Activated CD4-positive, alpha-beta T cell treated with anti-CD3 and anti-CD28 coated beads for 36 hours (primary cell): Measurements from ENCODE around the gene PRRG2. TPM values are rescaled to one million over a fixed set of nuclear protein-coding genes. Genes with fewer than 3 reads are reported as not detected.

ENCODE experiments used
- ATAC-seq: fragments of 200-7000 bp; cut with Tn5 transposase; one replicate; pipeline ENCODE4 v1.10.0; 2021; ENCODE audit warnings: mild to moderate bottlenecking, moderate library complexity
- CTCF ChIA-PET: fragments of 350-600 bp; sonication (Branson Sonifier 250); formaldehyde crosslinking; loops from one replicate; lab custom pipeline; 2021; ENCODE audit warnings: antibody characterized with exemption; lab: Charles Lee
- POLR2A ChIA-PET: fragments of 350-600 bp; sonication (Branson Sonifier 250); formaldehyde crosslinking; loops from one replicate; lab custom pipeline; 2021; ENCODE audit warnings: antibody characterized with exemption, inconsistent platforms; lab: Charles Lee
- DNase-seq: peaks from one replicate; pipeline ENCODE4 v3.0.0-alpha.2; 2020
- H3K27ac Mint-ChIP-seq: one replicate; pipeline ENCODE4 v1.8.0; 2021; ENCODE audit warnings: mixed read lengths
- H3K27me3 Mint-ChIP-seq: one replicate; pipeline ENCODE4 v1.8.0; 2021; ENCODE audit warnings: mixed read lengths
- H3K36me3 Mint-ChIP-seq: one replicate; pipeline ENCODE4 v1.8.0; 2021; ENCODE audit warnings: low read depth, mixed read lengths
- H3K4me1 Mint-ChIP-seq: one replicate; pipeline ENCODE4 v1.8.0; 2021; ENCODE audit warnings: mixed read lengths
- H3K4me3 Mint-ChIP-seq: one replicate; pipeline ENCODE4 v1.8.0; 2021; ENCODE audit warnings: mild to moderate bottlenecking, moderate library complexity, mixed read lengths
- H3K9me3 Mint-ChIP-seq: one replicate; pipeline ENCODE4 v1.8.0; 2021; ENCODE audit warnings: low read depth, mixed read lengths
- intact Hi-C, 2 experiments: fragments of 100-400 bp; cut with DNase I in 1 of 2; cut with micrococcal nuclease in 1 of 2; formaldehyde crosslinking; loops; one replicate each; pipeline versions ENCODE4 v1.14.2 to v1.15.1; 2022 to 2024; cut with DNase I, micrococcal nuclease
- total RNA-seq, 2 experiments: library from RNA; stranded (reverse); gene quantifications; one replicate each; pipeline ENCODE4 v1.2.3, GENCODE V29; 2021

The PRRG2 gene
- total RNA-seq, 2 experiments from 2014 or later = 0.81 to 1.6 TPM

- ChIA-PET CTCF (interaction anchor here (0.6 to 12.0 kb wide), 2 partner anchors 6 to 13 kb away, joined by 4 to 161 read pairs; no protein-coding TSS in a partner anchor), POLR2A (interaction anchor here (1.5 kb wide), 1 partner anchor 120 kb away, joined by 3 read pairs; no protein-coding TSS in a partner anchor)
- Mint-ChIP-seq H3K9me3 (no peaks in the 10 kb centered on the region), H3K4me1 (peaks cover 85% of the 10 kb centered on the region), H3K27ac (peak overlapping the region; percentile 58), H3K4me3 (peak overlapping the region; percentile 35), H3K27me3 (no peaks in the 10 kb centered on the region), H3K36me3 (peaks cover 64% of the 10 kb centered on the region)
- ATAC-seq (no peak), DNase-seq (peak; percentile 59)
- intact Hi-C loops = loop anchor here in 1 of 2 experiments (1.0 kb wide), 1 partner anchor 34 kb away; no protein-coding TSS in a partner anchor
Observed at GRCh38 chr19:49556412-49557398, 24.4 kb upstream of the PRRG2 start.

GRCh38 chr19:49557641-49558325 is 23.3 kb upstream of the PRRG2 start:
- ChIA-PET POLR2A (no interaction called here), CTCF (interaction anchor here (0.6 to 12.0 kb wide), 7 partner anchors 8 to 107 kb away, joined by 3 to 161 read pairs (median 4); no protein-coding TSS in a partner anchor)
- H3K27me3 Mint-ChIP-seq = no peaks in the 10 kb centered on the region
- peaks cover 61% of the 10 kb centered on the region for H3K36me3 Mint-ChIP-seq
- H3K9me3 Mint-ChIP-seq = no peaks in the 10 kb centered on the region
- H3K27ac Mint-ChIP-seq = peak overlapping the region; percentile 94
- ATAC-seq (no peak), DNase-seq (peak; percentile 37)
- H3K4me3 Mint-ChIP-seq = peak overlapping the region; percentile 31
- intact Hi-C loops = no loop called here
- peaks cover 89% of the 10 kb centered on the region for H3K4me1 Mint-ChIP-seq

- H3K4me1 Mint-ChIP-seq = peaks cover 86% of the 10 kb centered on the region
- peaks cover 61% of the 10 kb centered on the region for H3K36me3 Mint-ChIP-seq
- H3K4me3 Mint-ChIP-seq = peak overlapping the region; percentile 74
- intact Hi-C loops = no loop called here
- ChIA-PET POLR2A (interaction anchor here (0.6 to 1.0 kb wide), 4 partner anchors 29 to 441 kb away, joined by 3 to 4 read pairs (median 4); no protein-coding TSS in a partner anchor), CTCF (interaction anchor here (0.6 to 12.0 kb wide), 11 partner anchors 8 to 107 kb away, joined by 3 to 161 read pairs (median 4); partner anchors contain the start of genes BCL2L12 and IRF3)
- no peaks in the 10 kb centered on the region for H3K27me3 Mint-ChIP-seq
- peak; percentile 20 for ATAC-seq
- no peaks in the 10 kb centered on the region for H3K9me3 Mint-ChIP-seq
- peak overlapping the region; percentile 94 for H3K27ac Mint-ChIP-seq
- peak; percentile 68 for DNase-seq
Observed at GRCh38 chr19:49558591-49558990, 22.5 kb upstream of the PRRG2 start.

- H3K36me3 Mint-ChIP-seq = peaks cover 60% of the 10 kb centered on the region
- peak overlapping the region; percentile 94 for H3K27ac Mint-ChIP-seq
- H3K4me3 Mint-ChIP-seq = peak overlapping the region; percentile 74
- no peaks in the 10 kb centered on the region for H3K27me3 Mint-ChIP-seq
- intact Hi-C loops = no loop called here
- no peaks in the 10 kb centered on the region for H3K9me3 Mint-ChIP-seq
- ATAC-seq (no peak), DNase-seq (no peak)
- peaks cover 84% of the 10 kb centered on the region for H3K4me1 Mint-ChIP-seq
- ChIA-PET POLR2A (interaction anchor here (0.6 to 0.7 kb wide), 2 partner anchors 61 to 442 kb away, joined by 3 to 4 read pairs; no protein-coding TSS in a partner anchor), CTCF (interaction anchor here (0.6 to 12.0 kb wide), 7 partner anchors 9 to 1120 kb away, joined by 3 to 161 read pairs (median 10); partner anchors contain the start of genes BCL2L12 and IRF3)
Observed at GRCh38 chr19:49559443-49559842, 21.7 kb upstream of the PRRG2 start.

GRCh38 chr19:49559928-49560327 is 21.2 kb upstream of the PRRG2 start:
- ATAC-seq (no peak), DNase-seq (peak; percentile 55)
- peaks cover 84% of the 10 kb centered on the region for H3K4me1 Mint-ChIP-seq
- H3K9me3 Mint-ChIP-seq = no peaks in the 10 kb centered on the region
- ChIA-PET CTCF (interaction anchor here (1.3 to 12.0 kb wide), 3 partner anchors 10 to 113 kb away, joined by 3 to 161 read pairs (median 30); no protein-coding TSS in a partner anchor), POLR2A (interaction anchor here (0.5 to 0.6 kb wide), 3 partner anchors 13 to 52 kb away, joined by 3 to 4 read pairs (median 3); no protein-coding TSS in a partner anchor)
- intact Hi-C loops = loop anchor here in 1 of 2 experiments (10.0 kb wide), 1 partner anchor 685 kb away; the partner anchor contains the start of gene PPP1R15A
- H3K27me3 Mint-ChIP-seq = no peaks in the 10 kb centered on the region
- H3K36me3 Mint-ChIP-seq = peaks cover 60% of the 10 kb centered on the region
- H3K27ac Mint-ChIP-seq = peak overlapping the region; percentile 94
- peak overlapping the region; percentile 74 for H3K4me3 Mint-ChIP-seq

- intact Hi-C loops = loop anchor here in 1 of 2 experiments (10.0 kb wide), 1 partner anchor 686 kb away; the partner anchor contains the start of gene PPP1R15A
- H3K4me1 Mint-ChIP-seq = peaks cover 84% of the 10 kb centered on the region
- H3K4me3 Mint-ChIP-seq = peak overlapping the region; percentile 74
- ATAC-seq (peak; percentile 3), DNase-seq (peak; percentile 57)
- ChIA-PET CTCF (interaction anchor here (0.5 to 12.0 kb wide), 5 partner anchors 10 to 112 kb away, joined by 3 to 161 read pairs (median 3); no protein-coding TSS in a partner anchor), POLR2A (interaction anchor here (0.5 to 0.6 kb wide), 3 partner anchors 14 to 52 kb away, joined by 3 to 4 read pairs (median 3); no protein-coding TSS in a partner anchor)
- H3K36me3 Mint-ChIP-seq = peaks cover 59% of the 10 kb centered on the region
- peak overlapping the region; percentile 94 for H3K27ac Mint-ChIP-seq
- no peaks in the 10 kb centered on the region for H3K27me3 Mint-ChIP-seq
- no peaks in the 10 kb centered on the region for H3K9me3 Mint-ChIP-seq
Observed at GRCh38 chr19:49560358-49560900, 20.7 kb upstream of the PRRG2 start.

GRCh38 chr19:49564616-49565045 is 16.5 kb upstream of the PRRG2 start:
- ChIA-PET CTCF (interaction anchor here (0.9 to 12.0 kb wide), 7 partner anchors 14 to 152 kb away, joined by 3 to 161 read pairs (median 4); partner anchors contain the start of gene SCAF1), POLR2A (interaction anchor here (0.6 to 1.5 kb wide), 5 partner anchors 10 to 37 kb away, joined by 3 to 7 read pairs (median 4); partner anchors contain the start of gene RCN3)
- no peaks in the 10 kb centered on the region for H3K27me3 Mint-ChIP-seq
- H3K27ac Mint-ChIP-seq = peak overlapping the region; percentile 95
- peak; percentile 83 for ATAC-seq
- H3K36me3 Mint-ChIP-seq = peaks cover 34% of the 10 kb centered on the region
- H3K4me3 Mint-ChIP-seq = peak overlapping the region; percentile 24
- intact Hi-C loops = loop anchor here (1.0 to 10.0 kb wide), 3 partner anchors 10 to 690 kb away; partner anchors contain the start of genes PPP1R15A (in 1 of the 2) and PRR12 (in 1 of the 2)
- DNase-seq = peak; percentile 80
- H3K4me1 Mint-ChIP-seq = peaks cover 83% of the 10 kb centered on the region
- no peaks in the 10 kb centered on the region for H3K9me3 Mint-ChIP-seq

GRCh38 chr19:49565261-49565660 is 15.9 kb upstream of the PRRG2 start:
- intact Hi-C loops = loop anchor here (2.0 to 10.0 kb wide), 2 partner anchors 26 to 690 kb away; partner anchors contain the start of genes PPP1R15A (in 1 of the 2) and PRR12 (in 1 of the 2)
- CTCF ChIA-PET = interaction anchor here (0.7 to 12.0 kb wide), 5 partner anchors 15 to 92 kb away, joined by 3 to 161 read pairs (median 4); no protein-coding TSS in a partner anchor
- H3K4me1 Mint-ChIP-seq = peaks cover 83% of the 10 kb centered on the region
- peak overlapping the region; percentile 24 for H3K4me3 Mint-ChIP-seq
- ATAC-seq (no peak), DNase-seq (peak; percentile 18)
- no peaks in the 10 kb centered on the region for H3K27me3 Mint-ChIP-seq
- peaks cover 29% of the 10 kb centered on the region for H3K36me3 Mint-ChIP-seq
- POLR2A ChIA-PET = interaction anchor here (0.6 to 1.5 kb wide), 5 partner anchors 11 to 37 kb away, joined by 3 to 7 read pairs (median 4); partner anchors contain the start of gene RCN3
- H3K9me3 Mint-ChIP-seq = no peaks in the 10 kb centered on the region
- peak overlapping the region; percentile 95 for H3K27ac Mint-ChIP-seq

GRCh38 chr19:49566302-49566701 is 14.8 kb upstream of the PRRG2 start:
- Mint-ChIP-seq H3K4me1 (peaks cover 80% of the 10 kb centered on the region), H3K27ac (peak overlapping the region; percentile 42), H3K9me3 (no peaks in the 10 kb centered on the region), H3K27me3 (no peaks in the 10 kb centered on the region), H3K36me3 (peaks cover 23% of the 10 kb centered on the region), H3K4me3 (no peak overlapping the region)
- DNase-seq (no peak), ATAC-seq (no peak)
- POLR2A ChIA-PET = interaction anchor here (0.6 kb wide), 2 partner anchors 97 to 281 kb away, joined by 4 read pairs; no protein-coding TSS in a partner anchor
- CTCF ChIA-PET = interaction anchor here (0.6 to 12.0 kb wide), 9 partner anchors 12 to 113 kb away, joined by 3 to 161 read pairs (median 3); partner anchors contain the start of gene RPS11
- intact Hi-C loops = loop anchor here in 1 of 2 experiments (10.0 kb wide), 1 partner anchor 692 kb away; the partner anchor contains the start of gene PPP1R15A
